Renal cortex interstitium (tissue), 11 donors: ENCODE measurements around the gene TBC1D24. TPM values are rescaled to one million over a fixed set of nuclear protein-coding genes. Genes with fewer than 3 reads are reported as not detected.
"Not testable (repeated sequence)": the region's sequence is repeated elsewhere in the genome, so short reads cannot be mapped to it uniquely, and the experiment has no call there.

Experiments used
- DNase-seq, 11 donors: peaks; one replicate each; pipeline ENCODE4 v3.0.0-alpha.2; 2013; ENCODE audit warnings: low read depth in 9 of 11, low spot score in 4 of 11; ENCODE audit errors: extremely low read depth in 1 of 11
- polyA plus RNA-seq, 3 donors: library from polyadenylated mRNA; unstranded; fragments of 120-200 nt; gene quantifications; one replicate each; pipeline ENCODE4 v1.2.1, GENCODE V29; 2013; ENCODE audit not compliant: insufficient read length in 3 of 3

The TBC1D24 gene
- polyA plus RNA-seq, 3 donors = 15.2 to 19.6 (median 19.0) TPM

GRCh38 chr16:2520784-2521531 lies 46.0 kb downstream of the TBC1D24 start:
- no peak for DNase-seq

DNA sequence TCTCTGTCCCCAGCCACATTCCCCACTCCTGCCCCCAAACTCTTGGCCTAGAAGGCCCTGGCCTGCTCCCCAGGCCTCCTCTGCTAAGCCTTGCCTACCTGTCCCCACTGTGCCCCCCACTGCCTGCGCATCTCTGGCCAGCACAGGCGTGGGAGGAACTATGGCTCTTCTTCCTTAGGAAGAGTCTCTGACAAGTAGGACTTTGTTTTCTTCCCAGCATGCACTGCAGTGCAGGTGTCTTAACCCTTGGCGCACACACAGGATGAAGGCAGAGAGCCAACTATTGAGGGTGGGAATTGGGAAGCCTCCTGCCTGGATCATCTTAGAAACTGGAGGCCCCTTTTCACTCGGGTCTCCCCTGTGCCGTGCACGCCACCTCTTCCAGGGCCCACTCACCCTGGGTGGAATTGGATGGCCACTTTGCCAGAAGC lies 48.9 kb downstream of the TBC1D24 start:
- no peak for DNase-seq

GRCh38 chr16:2524339-2524938 lies 49.5 kb downstream of the TBC1D24 start:
- no peak for DNase-seq

GRCh38 chr16:2526135-2526534 lies 51.2 kb downstream of the TBC1D24 start:
- no peak for DNase-seq

DNA sequence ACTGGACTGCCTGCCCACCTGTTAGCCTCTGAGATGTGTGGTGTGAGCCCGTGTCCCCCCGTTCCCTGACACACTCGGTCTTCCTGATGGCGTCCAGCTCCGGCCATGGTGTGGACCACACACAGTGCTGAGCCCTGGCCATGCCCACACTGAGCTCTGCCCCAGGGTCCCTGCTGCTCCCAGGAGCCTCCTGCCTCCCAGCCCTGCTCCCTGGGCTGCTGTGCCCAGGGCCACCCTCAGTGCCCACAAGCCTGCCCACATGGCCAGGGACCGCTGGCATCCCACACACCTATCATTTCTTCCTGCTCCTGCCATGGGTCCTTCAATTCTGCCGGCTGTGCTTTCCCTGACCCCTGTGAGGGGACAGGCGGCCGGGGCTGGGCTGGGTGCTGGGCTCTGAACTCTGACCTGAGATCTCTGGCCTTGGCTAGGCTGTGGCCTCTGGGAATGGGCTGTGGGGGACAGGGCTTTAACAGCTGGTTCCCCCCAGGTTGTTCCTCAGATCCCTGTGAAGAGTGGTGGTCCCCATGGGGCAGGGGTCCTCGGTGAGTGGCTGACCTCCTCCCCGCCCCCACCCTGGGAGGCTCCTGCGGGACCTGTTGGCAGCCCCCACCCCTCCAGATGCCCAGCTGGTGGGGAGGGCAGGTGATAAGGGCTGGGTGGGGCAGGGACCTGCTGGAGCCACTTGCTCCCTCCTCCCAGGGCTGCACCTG lies 52.3 kb downstream of the TBC1D24 start:
- no peak for DNase-seq

DNA sequence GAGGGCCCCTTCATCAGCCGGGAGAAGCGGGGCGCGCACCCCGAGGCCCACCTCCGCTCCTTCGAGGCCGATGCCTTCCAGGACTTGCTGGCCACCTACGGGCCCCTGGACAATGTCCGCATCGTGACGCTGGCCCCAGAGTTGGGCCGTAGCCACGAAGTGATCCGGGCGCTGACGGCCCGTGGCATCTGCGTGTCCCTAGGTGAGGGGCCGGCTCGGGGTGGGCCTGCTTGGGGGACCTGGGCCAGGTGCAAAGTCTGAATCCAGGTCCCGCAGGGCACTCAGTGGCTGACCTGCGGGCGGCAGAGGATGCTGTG lies 52.8 kb downstream of the TBC1D24 start:
- DNase-seq = no peak

DNA sequence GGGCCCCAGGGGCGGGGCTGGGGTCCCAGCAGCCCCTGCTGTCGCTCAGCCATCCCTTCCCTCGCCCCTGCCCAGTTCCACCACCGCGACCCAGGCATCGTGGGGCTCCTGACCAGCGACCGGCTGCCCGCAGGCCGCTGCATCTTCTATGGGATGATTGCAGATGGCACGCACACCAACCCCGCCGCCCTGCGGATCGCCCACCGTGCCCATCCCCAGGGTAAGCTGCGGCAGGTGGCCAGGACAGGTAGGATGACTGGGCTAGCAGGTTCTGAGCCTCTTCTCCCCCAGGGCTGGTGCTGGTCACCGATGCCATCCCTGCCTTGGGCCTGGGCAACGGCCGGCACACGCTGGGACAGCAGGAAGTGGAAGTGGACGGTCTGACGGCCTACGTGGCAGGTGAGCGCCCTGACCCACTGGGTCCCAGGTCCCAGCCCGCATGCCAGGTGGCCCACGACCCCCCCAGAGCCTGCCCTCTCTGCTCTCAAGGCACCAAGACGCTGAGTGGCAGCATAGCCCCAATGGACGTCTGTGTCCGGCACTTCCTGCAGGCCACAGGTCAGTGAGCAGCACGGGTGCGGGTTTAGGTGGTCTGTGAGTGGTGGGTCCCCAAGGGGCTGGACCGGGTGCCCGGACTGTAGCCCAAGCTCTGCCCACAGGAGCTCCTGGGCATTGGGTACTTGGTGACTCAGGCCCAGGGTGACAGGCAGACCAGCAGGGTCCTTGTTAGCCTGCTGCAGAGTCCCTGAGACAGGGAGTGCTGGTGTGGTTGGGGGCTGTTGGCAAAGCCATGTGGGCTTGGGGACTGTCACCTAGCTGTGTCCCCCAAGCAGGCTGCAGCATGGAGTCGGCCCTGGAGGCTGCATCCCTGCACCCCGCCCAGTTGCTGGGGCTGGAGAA lies 53.5 kb downstream of the TBC1D24 start:
- DNase-seq = no peak

DNA sequence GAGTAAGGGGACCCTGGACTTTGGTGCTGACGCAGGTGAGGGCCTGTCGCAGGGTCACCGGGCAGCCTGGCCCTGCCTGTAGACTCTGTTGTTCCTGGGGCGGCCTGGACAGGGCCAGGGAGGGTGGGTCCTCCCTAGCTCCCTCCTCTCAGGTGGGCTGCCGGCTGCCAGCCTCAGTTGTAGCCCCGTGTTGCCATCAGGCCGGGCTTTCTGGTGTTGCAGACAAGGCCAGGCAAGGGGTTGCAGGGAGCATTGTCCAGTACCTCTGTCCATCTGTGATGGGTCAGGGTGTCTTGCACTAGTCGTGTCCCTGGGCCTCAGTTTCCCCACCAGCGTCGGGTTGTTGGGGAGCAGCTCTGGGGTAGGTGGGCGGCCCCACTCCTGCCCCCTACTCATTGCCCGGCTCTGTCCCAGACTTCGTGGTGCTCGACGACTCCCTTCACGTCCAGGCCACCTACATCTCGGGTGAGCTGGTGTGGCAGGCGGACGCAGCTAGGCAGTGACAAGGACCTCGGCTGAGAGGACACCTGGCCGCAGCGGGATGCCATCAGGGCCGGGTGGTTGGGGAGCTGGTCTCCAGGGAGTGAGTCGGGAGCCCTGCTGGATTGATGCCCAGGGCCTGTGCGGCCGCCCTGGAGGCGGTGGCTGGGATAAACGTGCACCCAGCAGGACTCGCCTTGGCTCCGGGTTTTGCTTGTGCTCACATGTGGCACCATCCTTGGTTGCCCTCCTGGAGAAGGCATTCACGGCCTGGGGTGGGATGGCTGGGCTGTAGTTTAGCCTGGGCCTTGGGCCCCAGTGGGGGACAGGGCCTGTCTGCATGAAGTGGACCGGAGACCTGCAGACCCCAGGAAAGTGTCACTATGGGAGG lies 54.4 kb downstream of the TBC1D24 start:
- no peak for DNase-seq

GRCh38 chr16:2529961-2530628 lies 55.2 kb downstream of the TBC1D24 start:
- no peak for DNase-seq

DNA sequence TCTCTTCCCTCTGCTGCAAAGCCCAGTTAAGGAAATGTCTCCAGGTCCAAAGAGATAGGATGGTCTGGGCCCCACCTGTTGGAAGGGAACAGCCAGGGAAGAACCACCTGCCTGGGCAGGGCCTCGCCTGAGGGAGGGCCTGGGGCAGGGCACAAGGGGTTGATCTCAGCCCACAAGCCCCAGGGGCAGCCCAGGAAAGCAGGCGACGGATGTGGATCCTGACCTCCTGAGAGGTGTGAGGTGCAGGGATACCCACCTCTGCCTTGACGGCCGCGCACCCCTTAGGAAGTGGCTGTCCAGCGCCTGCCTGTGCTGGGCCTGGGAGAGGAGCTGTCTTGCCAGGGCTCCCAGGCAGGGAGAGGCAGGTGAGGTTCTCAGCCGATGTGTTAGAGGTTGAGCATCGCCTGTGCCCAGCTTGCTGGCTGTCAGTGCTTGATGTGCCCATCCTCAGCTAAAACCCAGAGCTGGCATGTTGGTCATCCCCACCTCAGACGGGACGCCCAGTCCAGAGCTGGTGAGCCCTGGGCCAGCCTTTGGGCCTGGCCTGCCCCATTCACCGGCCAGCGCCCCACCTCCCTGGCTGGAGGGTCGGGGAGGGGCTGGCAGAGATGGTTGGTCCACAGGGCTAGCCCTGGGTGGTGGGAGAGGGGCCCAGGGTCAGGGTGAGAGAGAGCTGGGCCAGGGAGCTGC lies 55.8 kb downstream of the TBC1D24 start:
- DNase-seq = no peak

GRCh38 chr16:2531371-2531695 lies 56.4 kb downstream of the TBC1D24 start, which contains the start of gene CEMP1:
Gene CEMP1 (minus strand): TSS chr16:2531408. CDS start chr16:2531073, 335 bp downstream.
- DNase-seq = no peak

GRCh38 chr16:2531696-2532493 lies 57.0 kb downstream of the TBC1D24 start:
- peak; percentile 89 to 97 (median 94) for DNase-seq

DNA sequence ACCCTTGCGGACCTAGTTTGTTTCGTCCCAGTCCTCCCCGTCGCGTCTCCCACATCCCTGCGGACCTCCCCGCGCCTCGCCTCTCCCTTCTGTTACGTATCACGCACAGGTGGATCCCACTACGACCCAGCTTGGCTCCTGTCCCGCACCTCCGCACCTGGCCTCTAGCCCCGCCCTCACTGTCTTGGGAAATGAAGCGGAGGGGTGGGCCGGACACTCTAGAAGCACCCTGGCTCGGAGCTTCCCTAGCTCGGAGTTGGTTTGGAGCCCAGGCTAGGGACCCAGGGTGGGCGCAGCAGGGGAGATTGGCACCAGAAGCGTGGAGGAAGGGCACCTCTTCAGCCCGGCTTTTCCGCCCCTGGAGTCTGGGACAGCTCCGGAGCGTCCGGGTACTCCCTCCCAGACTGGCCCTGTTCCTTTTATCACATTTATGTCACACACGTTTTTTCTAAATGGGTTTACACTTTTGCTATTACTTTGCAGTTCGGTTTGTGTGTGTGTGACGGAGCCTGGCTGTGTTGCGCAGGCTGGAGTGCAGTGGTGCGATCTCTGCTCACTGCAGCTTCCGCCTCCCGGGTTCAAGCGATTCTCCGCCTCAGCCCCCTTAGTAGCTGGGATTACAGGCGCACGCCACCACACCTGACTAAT lies 57.7 kb downstream of the TBC1D24 start:
- DNase-seq = peak in 2 of 11 donors; percentile 42 to 59

DNA sequence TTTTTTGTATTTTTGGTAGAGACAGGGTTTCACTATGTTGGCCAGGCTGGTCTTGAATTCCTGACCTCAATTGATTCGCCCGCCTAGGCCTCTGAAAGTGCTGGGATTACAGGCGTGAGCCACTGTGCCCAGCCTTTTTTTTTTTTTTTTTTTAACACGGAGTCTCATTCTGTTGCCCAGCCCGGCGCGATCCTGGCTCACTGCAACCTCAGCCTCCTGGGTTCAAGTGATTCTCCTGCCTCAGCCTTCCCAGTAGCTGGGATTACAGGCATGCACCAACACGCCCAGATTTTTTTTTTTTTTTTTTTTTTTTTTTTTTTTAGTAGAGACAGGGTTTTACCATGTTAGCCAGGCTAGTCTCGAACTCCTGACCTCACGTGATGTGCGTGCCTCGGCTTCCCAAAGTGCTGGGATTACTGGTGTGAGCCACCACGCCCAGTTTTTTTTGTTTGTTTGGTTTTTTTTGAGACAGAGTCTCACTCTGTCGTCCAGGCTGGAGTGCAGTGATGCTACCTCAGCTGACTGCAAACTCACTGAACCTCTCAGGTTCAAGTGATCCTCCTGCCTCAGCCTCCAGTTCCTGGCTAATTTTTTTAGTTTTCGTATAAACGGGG lies 58.3 kb downstream of the TBC1D24 start:
- not testable (repeated sequence) for DNase-seq

DNA sequence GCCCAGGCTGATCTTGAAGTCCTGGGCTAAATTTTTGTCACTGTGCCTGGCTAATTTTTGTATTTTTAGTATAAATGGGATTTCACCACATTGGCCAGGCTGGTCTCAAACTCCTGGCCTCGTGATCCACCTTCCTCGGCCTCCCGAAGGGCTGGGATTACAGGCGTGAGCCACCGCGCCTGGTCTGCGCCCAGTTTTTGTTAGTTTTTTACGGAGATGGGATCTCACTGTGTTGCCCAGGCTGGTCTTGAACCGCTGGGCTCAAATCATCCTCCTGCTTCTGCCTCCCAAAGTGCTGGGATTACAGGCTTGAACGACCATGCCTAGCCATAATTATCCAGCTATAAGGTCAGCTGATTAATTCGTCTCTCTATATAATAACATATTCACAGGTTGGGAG lies 59.0 kb downstream of the TBC1D24 start:
- DNase-seq = no peak

DNA sequence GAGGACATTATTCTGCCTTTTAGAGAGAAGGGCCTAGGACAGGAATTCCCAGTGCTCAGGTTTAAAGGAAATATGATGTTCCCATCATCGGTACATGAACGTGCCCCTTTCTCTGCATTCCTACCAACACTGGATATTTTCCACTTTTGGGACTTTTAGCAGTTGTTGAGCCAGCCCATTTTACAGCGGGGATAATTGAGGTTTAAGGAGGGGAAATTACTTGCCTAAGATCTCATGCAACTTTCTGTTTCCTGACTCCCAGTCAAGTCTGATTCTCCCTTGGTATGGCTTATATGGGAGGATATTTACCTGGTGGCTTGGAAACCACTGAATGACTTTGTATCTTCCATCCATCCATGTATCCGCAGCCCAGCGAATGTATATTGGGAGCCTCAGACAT lies 59.4 kb downstream of the TBC1D24 start:
- not testable (repeated sequence) for DNase-seq
